Neural progenitor cell (in vitro differentiated cells): Measurements from ENCODE around the gene PSMC1. TPM values are rescaled to one million over a fixed set of nuclear protein-coding genes. Genes with fewer than 3 reads are reported as not detected.

Source experiments
- DNase-seq: peaks from one replicate; pipeline ENCODE4 v3.0.0-alpha.2; 2016; ENCODE audit warnings: low spot score
- H2AFZ ChIP-seq: fragments of 200-600 bp; sonication (generic); replicated peaks from 2 replicates; pipeline ENCODE4 v1.6.1; 2016; ENCODE audit warnings: antibody characterized with exemption
- H3F3A ChIP-seq: fragments of 200-600 bp; sonication (generic); 2 replicates; pipeline ENCODE4 v1.6.1; 2016; ENCODE audit warnings: antibody characterized with exemption, low read depth
- H3K27ac ChIP-seq: fragments of 200-600 bp; sonication (generic); 2 replicates; pipeline ENCODE4 v1.5.1; 2016; ENCODE audit warnings: mild to moderate bottlenecking
- H3K27me3 ChIP-seq: fragments of 200-600 bp; sonication (generic); 2 replicates; pipeline ENCODE4 v1.6.1; 2016; ENCODE audit warnings: mild to moderate bottlenecking, moderate library complexity
- H3K36me3 ChIP-seq: fragments of 200-600 bp; sonication (generic); 2 replicates; pipeline ENCODE4 v1.5.1; 2016
- H3K4me1 ChIP-seq: fragments of 200-600 bp; sonication (generic); 2 replicates; pipeline ENCODE4 v1.6.1; 2016; ENCODE audit warnings: mixed run types
- H3K4me2 ChIP-seq: fragments of 200-600 bp; sonication (generic); 2 replicates; pipeline ENCODE4 v1.6.1; 2016
- H3K4me3 ChIP-seq: fragments of 200-600 bp; sonication (generic); 2 replicates; pipeline ENCODE4 v1.5.1; 2016
- H3K79me2 ChIP-seq: fragments of 200-600 bp; sonication (generic); 2 replicates; pipeline ENCODE4 v1.6.1; 2016; ENCODE audit warnings: low read depth
- H3K9ac ChIP-seq: fragments of 200-600 bp; sonication (generic); 2 replicates; pipeline ENCODE4 v1.6.1; 2016
- H3K9me3 ChIP-seq: fragments of 200-600 bp; sonication (generic); 2 replicates; pipeline ENCODE4 v1.5.1; 2016; ENCODE audit warnings: low read depth
- H4K20me1 ChIP-seq: fragments of 200-600 bp; sonication (generic); 2 replicates; pipeline ENCODE4 v1.6.1; 2016; ENCODE audit warnings: low read depth
- H3K27ac Mint-ChIP-seq: 3 replicates; pipeline ENCODE4 v1.8.0; 2021; ENCODE audit warnings: mixed read lengths
- H3K27me3 Mint-ChIP-seq: 2 replicates; pipeline ENCODE4 v1.8.0; 2022; ENCODE audit warnings: low read depth, mild to moderate bottlenecking, inconsistent platforms, moderate library complexity, mixed read lengths; ENCODE audit not compliant: insufficient read depth
- H3K36me3 Mint-ChIP-seq: 3 replicates; pipeline ENCODE4 v1.8.0; 2021; ENCODE audit warnings: mixed read lengths
- H3K4me1 Mint-ChIP-seq: 3 replicates; pipeline ENCODE4 v1.8.0; 2021; ENCODE audit warnings: mixed read lengths
- H3K4me3 Mint-ChIP-seq: 3 replicates; pipeline ENCODE4 v1.8.0; 2021; ENCODE audit warnings: mild to moderate bottlenecking, moderate library complexity, mixed read lengths
- H3K9me3 Mint-ChIP-seq: 3 replicates; pipeline ENCODE4 v1.8.0; 2020; ENCODE audit warnings: mixed read lengths
- EZH2 ChIP-seq: fragments of 200-600 bp; sonication (generic); IDR thresholded peaks from 2 replicates; pipeline ENCODE4 v1.6.1; 2017; ENCODE audit warnings: antibody characterized with exemption, mild to moderate bottlenecking, moderate library complexity
- EZH2phosphoT487 ChIP-seq: fragments of 200-600 bp; sonication (generic); IDR thresholded peaks from 2 replicates; pipeline ENCODE4 v1.6.1; 2017; ENCODE audit warnings: antibody characterized with exemption
- total RNA-seq: library from RNA; depleted of rRNA; stranded (reverse); fragments of >200 nt; gene quantifications from 2 replicates; pipeline ENCODE4 v1.2.3, GENCODE V29; 2015; ENCODE audit warnings: low replicate concordance
- TF ChIP-seq, protein P1 (sequence below): fragments of 200-600 bp; sonication (generic); IDR thresholded peaks from 2 replicates; pipeline ENCODE4 v1.5.1; 2017; ENCODE audit warnings: antibody characterized with exemption, mild to moderate bottlenecking

Gene PSMC1
- total RNA-seq, 1 donor from 2014 or later: 233 TPM

DNA sequence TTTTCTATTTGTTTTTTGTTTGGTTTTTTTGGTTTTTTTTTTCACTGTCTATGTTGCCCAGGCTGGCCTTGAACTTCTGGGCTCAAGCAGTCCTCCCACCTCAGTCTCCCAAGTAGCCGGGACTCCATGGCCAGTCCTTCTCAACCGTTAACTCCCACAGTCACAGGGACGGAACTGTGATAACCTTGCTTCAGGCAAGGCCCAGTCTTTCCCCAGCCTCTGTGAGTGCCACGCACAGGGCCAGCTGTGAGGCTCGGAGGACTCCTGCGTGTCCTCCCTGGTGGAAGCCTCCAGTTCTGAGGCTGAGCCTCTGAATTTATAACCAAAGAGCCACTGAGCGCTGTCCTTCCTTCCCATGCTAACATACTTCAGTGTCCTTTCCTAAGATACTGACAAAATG is 23.7 kb downstream of the PSMC1 start:
- DNase-seq: no peak

DNA sequence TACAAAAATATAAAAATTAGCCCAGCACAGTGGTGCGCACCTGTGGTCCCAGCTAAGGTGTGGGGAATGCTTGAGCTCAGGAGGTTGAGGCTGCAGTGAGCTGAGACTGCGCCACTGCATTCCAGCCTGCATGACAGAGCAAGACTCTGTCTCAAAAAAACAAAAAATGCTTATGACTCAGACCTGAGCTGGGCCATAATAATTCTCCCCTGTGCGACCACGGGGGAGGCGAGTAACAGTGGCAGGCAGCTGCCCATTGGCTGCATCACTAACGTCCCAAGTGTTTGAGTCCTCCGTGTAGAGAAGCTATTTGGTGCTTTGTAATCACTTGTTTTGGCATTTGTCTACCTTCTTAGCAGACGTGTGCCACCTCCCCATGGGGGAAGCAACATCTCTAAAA is 24.9 kb downstream of the PSMC1 start:
- Histone ChIP-seq H3K4me1 (no peaks in the 10 kb centered on the region), H2AFZ (no peak overlapping the region), H4K20me1 (no peaks in the 10 kb centered on the region), H3K9ac (no peak overlapping the region), H3K9me3 (no peaks in the 10 kb centered on the region), H3K27ac (no peak overlapping the region), H3K27me3 (no peaks in the 10 kb centered on the region), H3F3A (no peaks in the 10 kb centered on the region), H3K79me2 (no peaks in the 10 kb centered on the region), H3K36me3 (no peaks in the 10 kb centered on the region), H3K4me2 (no peak overlapping the region), H3K4me3 (no peak overlapping the region)
- DNase-seq: no peak
- TF ChIP-seq EZH2phosphoT487 (no peak), EZH2 (no peak)
- Mint-ChIP-seq H3K27ac (no peak overlapping the region), H3K4me1 (no peaks in the 10 kb centered on the region), H3K36me3 (peaks cover 3% of the 10 kb centered on the region), H3K4me3 (no peak overlapping the region), H3K9me3 (no peaks in the 10 kb centered on the region), H3K27me3 (peaks cover 2% of the 10 kb centered on the region)

More for the DNA sequence above, 23.7 kb downstream of the PSMC1 start:
- H3K36me3 ChIP-seq: no peaks in the 10 kb centered on the region
- H3K9ac ChIP-seq: no peak overlapping the region
- H3K4me3 Mint-ChIP-seq: no peak overlapping the region
- no peaks in the 10 kb centered on the region for H3K79me2 ChIP-seq
- H3F3A ChIP-seq: no peaks in the 10 kb centered on the region
- no peak overlapping the region for H3K4me2 ChIP-seq
- no peaks in the 10 kb centered on the region for H3K27me3 ChIP-seq
- peaks cover 4% of the 10 kb centered on the region for H3K36me3 Mint-ChIP-seq
- no peak overlapping the region for H3K27ac ChIP-seq
- no peaks in the 10 kb centered on the region for H3K9me3 ChIP-seq
- TF ChIP-seq EZH2: no peak
- H3K9me3 Mint-ChIP-seq: no peaks in the 10 kb centered on the region
- H2AFZ ChIP-seq: no peak overlapping the region
- no peaks in the 10 kb centered on the region for H4K20me1 ChIP-seq
- H3K4me3 ChIP-seq: no peak overlapping the region
- no peak overlapping the region for H3K27ac Mint-ChIP-seq
- H3K4me1 ChIP-seq: no peaks in the 10 kb centered on the region
- H3K27me3 Mint-ChIP-seq: peaks cover 2% of the 10 kb centered on the region
- no peaks in the 10 kb centered on the region for H3K4me1 Mint-ChIP-seq

GRCh38 chr14:90281756-90282155 is 25.4 kb downstream of the PSMC1 start:
- H3K36me3 ChIP-seq: no peaks in the 10 kb centered on the region
- H2AFZ ChIP-seq: no peak overlapping the region
- H3K79me2 ChIP-seq: no peaks in the 10 kb centered on the region
- Mint-ChIP-seq H3K27me3 (peaks cover 2% of the 10 kb centered on the region), H3K4me1 (no peaks in the 10 kb centered on the region), H3K9me3 (no peaks in the 10 kb centered on the region), H3K4me3 (no peak overlapping the region), H3K36me3 (peaks cover 3% of the 10 kb centered on the region), H3K27ac (no peak overlapping the region)
- no peak overlapping the region for H3K4me3 ChIP-seq
- DNase-seq: no peak
- H3K9ac ChIP-seq: no peak overlapping the region
- no peak overlapping the region for H3K4me2 ChIP-seq
- H3F3A ChIP-seq: no peaks in the 10 kb centered on the region
- H3K27ac ChIP-seq: no peak overlapping the region
- H3K4me1 ChIP-seq: no peaks in the 10 kb centered on the region
- TF ChIP-seq EZH2phosphoT487 (no peak), EZH2 (no peak)
- TF ChIP-seq, protein P1, sequence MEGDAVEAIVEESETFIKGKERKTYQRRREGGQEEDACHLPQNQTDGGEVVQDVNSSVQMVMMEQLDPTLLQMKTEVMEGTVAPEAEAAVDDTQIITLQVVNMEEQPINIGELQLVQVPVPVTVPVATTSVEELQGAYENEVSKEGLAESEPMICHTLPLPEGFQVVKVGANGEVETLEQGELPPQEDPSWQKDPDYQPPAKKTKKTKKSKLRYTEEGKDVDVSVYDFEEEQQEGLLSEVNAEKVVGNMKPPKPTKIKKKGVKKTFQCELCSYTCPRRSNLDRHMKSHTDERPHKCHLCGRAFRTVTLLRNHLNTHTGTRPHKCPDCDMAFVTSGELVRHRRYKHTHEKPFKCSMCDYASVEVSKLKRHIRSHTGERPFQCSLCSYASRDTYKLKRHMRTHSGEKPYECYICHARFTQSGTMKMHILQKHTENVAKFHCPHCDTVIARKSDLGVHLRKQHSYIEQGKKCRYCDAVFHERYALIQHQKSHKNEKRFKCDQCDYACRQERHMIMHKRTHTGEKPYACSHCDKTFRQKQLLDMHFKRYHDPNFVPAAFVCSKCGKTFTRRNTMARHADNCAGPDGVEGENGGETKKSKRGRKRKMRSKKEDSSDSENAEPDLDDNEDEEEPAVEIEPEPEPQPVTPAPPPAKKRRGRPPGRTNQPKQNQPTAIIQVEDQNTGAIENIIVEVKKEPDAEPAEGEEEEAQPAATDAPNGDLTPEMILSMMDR: no peak
- H4K20me1 ChIP-seq: no peaks in the 10 kb centered on the region
- H3K27me3 ChIP-seq: no peaks in the 10 kb centered on the region
- H3K9me3 ChIP-seq: no peaks in the 10 kb centered on the region

DNA sequence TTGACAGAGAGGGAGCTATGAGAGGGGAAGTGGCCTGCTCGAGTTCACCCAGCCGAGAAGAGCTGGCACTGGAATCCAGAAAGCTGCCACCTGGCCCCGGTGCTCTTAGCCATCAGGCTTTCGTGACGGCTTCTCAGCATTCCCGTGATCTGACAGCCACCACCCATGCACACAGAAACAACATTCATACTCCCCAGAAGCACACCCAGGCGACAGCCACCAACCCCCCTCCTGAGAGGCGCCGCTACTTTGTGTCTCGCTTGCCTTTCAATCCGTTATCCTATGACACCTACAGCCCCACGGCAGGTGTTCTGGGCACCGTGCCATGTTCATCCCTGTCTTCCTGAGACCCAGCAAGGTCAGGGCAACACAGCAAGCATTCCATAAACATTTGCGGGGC is 31.4 kb downstream of the PSMC1 start:
- Mint-ChIP-seq H3K36me3 (peaks cover 9% of the 10 kb centered on the region), H3K4me3 (peak overlapping the region; percentile 64), H3K27me3 (peaks cover 3% of the 10 kb centered on the region), H3K9me3 (no peaks in the 10 kb centered on the region), H3K4me1 (peaks cover 6% of the 10 kb centered on the region), H3K27ac (peak overlapping the region; percentile 79)
- Histone ChIP-seq H3K4me1 (no peaks in the 10 kb centered on the region), H4K20me1 (no peaks in the 10 kb centered on the region), H3K79me2 (no peaks in the 10 kb centered on the region), H3K4me2 (no peak overlapping the region), H3K36me3 (no peaks in the 10 kb centered on the region), H2AFZ (no peak overlapping the region), H3K9ac (no peak overlapping the region), H3K27ac (no peak overlapping the region), H3K9me3 (no peaks in the 10 kb centered on the region), H3K4me3 (no peak overlapping the region), H3F3A (no peaks in the 10 kb centered on the region), H3K27me3 (no peaks in the 10 kb centered on the region)
- TF ChIP-seq EZH2 (no peak), EZH2phosphoT487 (no peak)
- TF ChIP-seq, protein P1: no peak
- DNase-seq: no peak
